ENCODE data around the gene ZNF304. TPM values are rescaled to one million over a fixed set of nuclear protein-coding genes. Genes with fewer than 3 reads are reported as not detected.

The ZNF304 gene
- total and polyA plus RNA-seq, 2 of the 4 experiments (the other 2 are of a cell fraction), result 3.9 to 16.1 TPM

GRCh38 chr19:57351867-57352266, 796 bp downstream of the ZNF304 start:
- Histone ChIP-seq H2BK20ac (ENCODE audit: low read depth, low read length) (no peak overlapping the region), H3K4me3 (ENCODE audit: insufficient read depth, low read depth, low read length) (peak overlapping the region; percentile 85), H3K14ac (replicated peaks; ENCODE audit: low read depth, low read length) (no peak overlapping the region; the same call in 1 of the 2 replicates), H2AK5ac (ENCODE audit: low read depth, low read length) (peak overlapping the region; percentile 62), H3K9me1 (ENCODE audit: insufficient read depth, low read length) (peaks cover 15% of the 10 kb centered on the region), H3K4me2 (ENCODE audit: low read depth, low read length) (peak overlapping the region; percentile 87), H2AK9ac (replicated peaks; ENCODE audit: low read depth, low read length, poor library complexity) (peak overlapping the region; percentile 47), H4K20me1 (ENCODE audit: insufficient read depth, low read length) (0 out of 2 replicates have a peak, but pooled peaks cover 10% of the 10 kb centered on the region), H3K23ac (ENCODE audit: low read depth, low read length) (peak overlapping the region; percentile 88; the same call in 1 of the 2 replicates), H3K4ac (ENCODE audit: low read depth, low read length) (peak overlapping the region; percentile 62; the same call in 1 of the 2 replicates), H4K5ac (ENCODE audit: low read depth, low read length) (peak overlapping the region; percentile 60; the same call in 1 of the 2 replicates), H2BK120ac (ENCODE audit: low read depth, low read length) (no peak overlapping the region), H3K18ac (ENCODE audit: low read depth, low read length) (no peak overlapping the region), H3K9me3 (ENCODE audit: control insufficient read depth, insufficient read depth, low read length) (no peaks in the 10 kb centered on the region), H2BK15ac (ENCODE audit: low read depth, low read length) (no peak overlapping the region), H2AFZ (replicated peaks; ENCODE audit: low read length, poor library complexity) (peak overlapping the region; percentile 95), H3K56ac (ENCODE audit: extremely low read depth, insufficient read depth, low read length) (no peak overlapping the region), H4K8ac (ENCODE audit: low read depth in 2 of 2, low read length in 2 of 2) (peak overlapping the region; percentile 48 to 88; a peak in 2 of 4 replicates), H3K9ac (ENCODE audit: low read depth, low read length) (peak overlapping the region; percentile 96), H3K27ac (ENCODE audit: insufficient read depth, low read length) (peak overlapping the region; percentile 75), H4K91ac (ENCODE audit: insufficient read depth, low read depth, low read length) (no peak overlapping the region), H3K4me1 (ENCODE audit: control insufficient read depth, insufficient read depth, low read length) (peaks cover 4% of the 10 kb centered on the region; the same call in 1 of the 2 replicates), H2BK5ac (ENCODE audit: low read depth, low read length, poor library complexity, severe bottlenecking) (no peak overlapping the region), H3K27me3 (ENCODE audit: control insufficient read depth, insufficient read depth, low read length) (no peaks in the 10 kb centered on the region), H3K79me1 (ENCODE audit: low read depth in 1 of 2, low read length in 2 of 2) (peaks cover 16 to 54% of the 10 kb centered on the region in 2 experiments; a peak in 3 of 4 replicates), H3K36me3 (ENCODE audit: control insufficient read depth, insufficient read depth, low read length) (peaks cover 32% of the 10 kb centered on the region)
- intact Hi-C loops (cut with micrococcal nuclease) (no loop called here), dilution Hi-C loops (cut with HindIII; ENCODE audit: low sequenced_read_pairs, unreplicated experiment) (no loop called here), in situ Hi-C loops (cut with MboI; ENCODE audit: low sequenced_read_pairs) (no loop called here)
- no TSS peak for BruUV-seq (replicated peaks)
- POLR2A ChIA-PET (ENCODE audit: unreplicated experiment), result no interaction called here
- ATAC-seq (ENCODE audit: low read depth) (no peak; the same call in 1 of the 2 replicates), DNase-seq (peak; percentile 4)
- CTCF ChIA-PET, result no interaction called here
- no peak for TF ChIP-seq FOS (IDR thresholded peaks at IDR 0.05; ENCODE audit: low read depth, low read length)
- TF ChIP-seq RAD21 (IDR thresholded peaks at IDR 0.05; ENCODE audit: low read length), result no peak
- TF ChIP-seq, protein P1, sequence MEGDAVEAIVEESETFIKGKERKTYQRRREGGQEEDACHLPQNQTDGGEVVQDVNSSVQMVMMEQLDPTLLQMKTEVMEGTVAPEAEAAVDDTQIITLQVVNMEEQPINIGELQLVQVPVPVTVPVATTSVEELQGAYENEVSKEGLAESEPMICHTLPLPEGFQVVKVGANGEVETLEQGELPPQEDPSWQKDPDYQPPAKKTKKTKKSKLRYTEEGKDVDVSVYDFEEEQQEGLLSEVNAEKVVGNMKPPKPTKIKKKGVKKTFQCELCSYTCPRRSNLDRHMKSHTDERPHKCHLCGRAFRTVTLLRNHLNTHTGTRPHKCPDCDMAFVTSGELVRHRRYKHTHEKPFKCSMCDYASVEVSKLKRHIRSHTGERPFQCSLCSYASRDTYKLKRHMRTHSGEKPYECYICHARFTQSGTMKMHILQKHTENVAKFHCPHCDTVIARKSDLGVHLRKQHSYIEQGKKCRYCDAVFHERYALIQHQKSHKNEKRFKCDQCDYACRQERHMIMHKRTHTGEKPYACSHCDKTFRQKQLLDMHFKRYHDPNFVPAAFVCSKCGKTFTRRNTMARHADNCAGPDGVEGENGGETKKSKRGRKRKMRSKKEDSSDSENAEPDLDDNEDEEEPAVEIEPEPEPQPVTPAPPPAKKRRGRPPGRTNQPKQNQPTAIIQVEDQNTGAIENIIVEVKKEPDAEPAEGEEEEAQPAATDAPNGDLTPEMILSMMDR (conservative IDR thresholded peaks at IDR 0.05; ENCODE audit: low read depth, low read length), result 0 out of 2 replicates have a peak, but pooled peaks have one; percentile 10
- TF ChIP-seq MXI1 (IDR thresholded peaks at IDR 0.05; ENCODE audit: borderline replicate concordance, low read depth, low read length), result no peak
- no peak for TF ChIP-seq CHD1 (IDR thresholded peaks at IDR 0.05; ENCODE audit: low read depth, low read length)
- TF ChIP-seq, protein P2, sequence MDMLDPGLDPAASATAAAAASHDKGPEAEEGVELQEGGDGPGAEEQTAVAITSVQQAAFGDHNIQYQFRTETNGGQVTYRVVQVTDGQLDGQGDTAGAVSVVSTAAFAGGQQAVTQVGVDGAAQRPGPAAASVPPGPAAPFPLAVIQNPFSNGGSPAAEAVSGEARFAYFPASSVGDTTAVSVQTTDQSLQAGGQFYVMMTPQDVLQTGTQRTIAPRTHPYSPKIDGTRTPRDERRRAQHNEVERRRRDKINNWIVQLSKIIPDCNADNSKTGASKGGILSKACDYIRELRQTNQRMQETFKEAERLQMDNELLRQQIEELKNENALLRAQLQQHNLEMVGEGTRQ (IDR thresholded peaks at IDR 0.05; ENCODE audit: low read depth, low read length), result no peak
- TF ChIP-seq SMC3 (IDR thresholded peaks at IDR 0.05; ENCODE audit: low read depth, low read length), result no peak
- 33% methylated on average over 1 of the region's 7 CpGs; no CpG with 5 or more reads in 1 of the 2 experiments for WGBS, 2 experiments (ENCODE audit: extremely low coverage in 2 of 2, insufficient read length in 1 of 2)

Data from IMR-90 (cell line).